ENCODE results near the gene CCDC178.
"Not testable (repeated sequence)": the region's sequence is repeated elsewhere in the genome, so short reads cannot be mapped to it uniquely, and the experiment has no call there.

The CCDC178 gene

GRCh38 chr18:32975163-32975436 lies 465.4 kb downstream of the CCDC178 start:
- no peak for DNase-seq

DNA sequence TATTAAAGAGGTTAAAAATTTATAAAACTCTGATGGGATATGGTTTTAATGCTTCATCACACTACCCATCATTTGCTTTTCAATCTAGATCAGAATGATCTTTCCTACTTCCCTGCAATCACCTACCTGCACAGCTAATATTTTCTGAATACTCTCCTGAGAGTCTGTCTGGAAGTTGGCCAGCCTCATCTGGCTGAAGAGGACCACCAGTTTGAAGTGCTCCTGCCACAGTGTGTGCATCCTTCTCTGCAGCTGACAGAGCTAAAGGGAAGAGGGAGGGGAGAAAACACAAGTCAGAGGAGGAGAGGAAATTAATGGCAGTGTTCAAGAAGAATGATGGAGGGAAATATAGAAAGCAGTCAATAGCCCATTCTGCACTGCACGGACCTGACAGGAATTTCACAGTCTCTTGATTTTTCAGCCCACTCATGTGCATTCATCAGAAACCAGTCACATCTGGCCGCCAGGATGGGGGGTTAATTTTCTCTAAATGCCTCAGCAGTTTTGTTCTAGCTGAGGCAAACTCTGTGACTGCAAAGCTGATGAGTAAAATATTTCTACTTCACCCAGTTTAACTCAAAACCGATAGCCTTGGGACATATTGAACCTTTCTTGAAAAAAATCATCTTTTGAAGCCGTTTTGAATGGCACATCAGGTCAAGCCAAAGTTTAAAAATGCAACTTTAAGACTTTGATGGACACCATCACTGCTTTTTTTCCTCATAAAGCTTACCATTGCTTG lies 465.9 kb downstream of the CCDC178 start:
- DNase-seq, result no peak

DNA sequence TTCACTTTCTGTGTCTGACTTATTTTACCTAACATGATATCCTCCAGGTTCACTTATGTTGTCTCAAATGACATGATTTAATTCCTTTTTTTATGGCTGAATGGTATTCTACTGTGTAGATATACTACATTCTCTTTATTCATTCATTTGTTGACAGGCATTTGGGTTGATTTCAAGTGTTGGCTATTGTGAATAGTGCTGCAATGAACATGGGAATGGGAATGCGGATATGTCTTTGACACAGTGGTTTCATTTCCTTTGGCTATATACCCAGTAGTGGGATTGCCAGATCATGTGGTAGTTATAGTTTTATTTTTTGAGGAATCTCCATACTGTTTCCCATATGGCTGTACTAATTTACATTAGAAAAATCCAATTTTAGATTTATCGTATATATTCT lies 472.3 kb downstream of the CCDC178 start:
- DNase-seq, result no peak

DNA sequence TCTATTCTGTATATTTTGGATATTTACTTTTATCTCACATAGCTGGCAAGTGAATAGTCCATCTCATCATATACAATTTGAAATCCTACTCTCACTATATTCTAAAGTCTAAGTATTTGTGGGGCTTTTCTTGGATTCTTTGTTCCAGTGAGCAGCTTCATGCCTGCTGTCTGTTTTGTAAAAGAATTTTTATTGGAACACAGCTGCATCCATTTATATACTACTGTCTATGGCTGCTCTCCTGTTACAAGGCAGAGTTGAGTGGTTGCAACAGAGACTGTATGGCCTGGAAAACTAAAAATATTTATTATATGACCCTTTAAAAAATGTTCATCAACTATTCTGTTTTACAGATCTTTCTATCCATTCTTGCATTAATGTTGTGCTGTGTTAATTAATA lies 474.4 kb downstream of the CCDC178 start:
- DNase-seq, result no peak

GRCh38 chr18:32961538-32961937 lies 479.0 kb downstream of the CCDC178 start:
- DNase-seq, result no peak

DNA sequence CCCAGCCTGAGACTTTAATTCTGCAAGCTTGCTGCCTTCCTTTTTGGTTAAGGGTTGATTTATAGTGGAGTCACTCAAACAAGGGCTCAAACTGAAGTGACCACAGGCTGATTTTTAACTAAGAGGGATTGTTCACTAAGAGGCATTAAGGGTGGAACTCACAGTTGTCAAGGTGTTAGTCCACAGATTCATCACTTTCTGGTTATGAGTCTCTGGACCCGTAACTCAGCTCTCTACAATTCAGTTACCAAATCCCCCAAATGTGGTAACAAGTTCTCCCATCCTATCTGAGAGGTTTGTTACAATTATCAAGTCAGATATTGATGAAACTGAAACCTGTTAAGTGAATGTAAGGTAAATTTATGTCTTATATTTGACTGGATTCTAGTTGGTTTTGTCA lies 481.8 kb downstream of the CCDC178 start:
- DNase-seq, result no peak

DNA sequence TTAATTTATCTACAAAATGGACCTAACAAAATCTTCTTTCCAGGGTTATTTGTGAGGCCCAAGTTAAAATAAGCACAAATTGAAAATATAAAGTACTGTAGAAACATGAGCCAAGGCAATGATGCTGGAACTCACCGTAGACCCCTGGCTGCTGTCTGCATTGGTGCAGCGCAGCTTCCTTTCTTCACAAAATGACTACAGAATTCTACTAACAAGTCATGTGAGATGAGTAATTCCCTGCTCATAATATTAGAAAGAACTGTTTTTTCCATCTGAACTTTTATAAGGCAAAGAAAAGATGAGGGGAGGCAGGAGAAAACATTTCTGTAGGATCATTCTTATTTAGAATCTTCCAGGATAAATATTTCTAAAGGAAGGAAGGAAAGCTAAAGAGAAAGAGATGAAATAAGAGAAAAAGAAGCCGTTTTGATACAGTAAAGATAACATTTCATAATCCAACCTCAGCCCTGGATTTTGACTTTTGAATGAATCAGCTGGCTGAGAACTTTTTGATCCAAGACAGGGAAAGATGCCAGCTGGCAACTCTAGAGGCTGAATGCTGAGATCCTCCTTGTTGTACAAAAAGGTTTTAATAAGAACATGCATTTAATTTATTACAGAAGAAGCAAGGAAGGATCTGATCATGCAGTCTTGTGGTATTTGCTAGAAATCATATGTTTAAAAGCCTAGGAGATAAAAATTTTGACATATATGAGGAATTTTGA lies 483.8 kb downstream of the CCDC178 start:
- peak; percentile 66 for DNase-seq

- DNase-seq, result not testable (repeated sequence)
Observed at GRCh38 chr18:32952318-32952717, 488.2 kb downstream of the CCDC178 start.

DNA sequence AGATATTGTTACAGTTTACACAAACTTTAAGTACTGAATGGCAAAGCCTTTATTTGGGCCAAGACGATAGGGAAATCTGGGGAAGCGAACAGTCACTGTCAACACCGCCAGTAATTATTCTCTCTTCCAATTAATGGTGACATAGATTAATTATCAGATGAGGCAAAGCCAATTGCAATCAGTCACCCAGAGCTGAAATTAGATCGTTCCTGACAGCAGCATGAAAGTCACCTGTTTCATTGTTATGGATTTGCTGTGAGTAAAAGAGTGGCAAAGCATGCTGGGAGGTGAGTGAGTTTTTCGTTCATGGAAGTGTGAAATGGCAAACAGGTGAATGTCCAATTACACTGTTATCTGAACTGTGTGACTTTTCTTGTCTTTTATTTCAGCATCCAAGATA lies 502.9 kb downstream of the CCDC178 start:
- no peak for DNase-seq

DNA sequence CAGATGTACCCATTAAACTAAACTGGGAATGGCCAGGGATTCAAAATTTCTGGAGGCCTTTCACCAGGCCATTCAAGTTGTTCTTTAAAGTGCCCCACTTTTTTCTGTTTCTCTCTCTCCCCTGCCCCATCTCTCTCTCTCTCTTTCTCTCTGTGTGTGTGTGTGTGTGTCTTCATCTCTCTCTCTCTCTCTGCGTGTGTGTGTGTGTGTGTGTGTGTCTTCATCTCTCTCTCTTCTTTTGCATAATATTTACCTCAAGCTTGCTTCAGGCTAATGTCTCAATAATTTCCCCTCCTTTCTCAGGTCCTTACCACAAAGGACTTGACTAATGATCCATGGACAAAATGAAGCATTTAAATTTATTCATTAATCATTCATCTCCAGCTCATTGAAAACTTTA lies 503.5 kb downstream of the CCDC178 start:
- DNase-seq, result no peak

DNA sequence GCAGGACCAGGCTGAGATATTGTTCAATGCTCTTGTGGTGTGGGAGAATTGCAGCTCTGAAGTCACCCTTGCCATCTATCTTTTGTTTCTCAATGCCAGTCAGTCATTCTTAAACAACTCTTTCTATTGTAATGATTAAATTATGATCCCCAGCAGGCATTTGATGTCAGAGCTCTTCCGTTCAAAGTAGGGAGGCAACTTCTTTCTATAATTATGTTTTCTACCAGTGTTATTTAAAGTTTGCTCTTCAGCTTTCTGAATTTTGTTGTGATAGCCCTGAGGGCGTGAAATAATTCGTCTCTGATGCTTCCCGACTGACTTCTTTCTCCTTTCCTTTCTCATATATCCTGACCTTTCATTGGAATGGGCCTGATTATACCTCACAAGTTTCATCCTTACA lies 506.3 kb downstream of the CCDC178 start:
- DNase-seq, result no peak

- DNase-seq, result peak; percentile 49
Observed at GRCh38 chr18:32930695-32931301, 509.7 kb downstream of the CCDC178 start.

GRCh38 chr18:32929213-32929612 lies 511.3 kb downstream of the CCDC178 start:
- no peak for DNase-seq

DNA sequence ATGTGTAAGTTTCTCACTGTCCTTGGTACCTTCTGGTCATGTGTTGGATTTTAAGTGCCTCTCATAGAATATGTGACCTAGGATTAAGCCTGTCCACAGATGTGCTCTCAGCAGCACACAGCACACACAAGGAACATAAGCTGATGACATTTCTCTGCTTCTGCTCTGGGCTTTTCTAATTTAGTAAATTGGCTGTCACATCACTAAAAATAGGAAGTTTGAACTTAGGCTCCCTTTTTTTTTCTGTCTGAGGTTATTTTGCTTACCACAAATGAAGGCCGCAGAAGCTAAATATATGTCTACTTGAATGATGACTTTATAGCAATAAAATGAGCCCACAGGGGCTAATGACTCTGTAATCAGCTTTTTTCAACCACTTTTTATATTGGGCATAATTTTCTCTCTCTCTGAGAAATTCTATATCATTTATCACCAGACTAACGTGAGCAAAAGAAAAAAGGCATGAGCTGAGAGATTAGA lies 517.5 kb downstream of the CCDC178 start:
- DNase-seq, result peak; percentile 8

DNA sequence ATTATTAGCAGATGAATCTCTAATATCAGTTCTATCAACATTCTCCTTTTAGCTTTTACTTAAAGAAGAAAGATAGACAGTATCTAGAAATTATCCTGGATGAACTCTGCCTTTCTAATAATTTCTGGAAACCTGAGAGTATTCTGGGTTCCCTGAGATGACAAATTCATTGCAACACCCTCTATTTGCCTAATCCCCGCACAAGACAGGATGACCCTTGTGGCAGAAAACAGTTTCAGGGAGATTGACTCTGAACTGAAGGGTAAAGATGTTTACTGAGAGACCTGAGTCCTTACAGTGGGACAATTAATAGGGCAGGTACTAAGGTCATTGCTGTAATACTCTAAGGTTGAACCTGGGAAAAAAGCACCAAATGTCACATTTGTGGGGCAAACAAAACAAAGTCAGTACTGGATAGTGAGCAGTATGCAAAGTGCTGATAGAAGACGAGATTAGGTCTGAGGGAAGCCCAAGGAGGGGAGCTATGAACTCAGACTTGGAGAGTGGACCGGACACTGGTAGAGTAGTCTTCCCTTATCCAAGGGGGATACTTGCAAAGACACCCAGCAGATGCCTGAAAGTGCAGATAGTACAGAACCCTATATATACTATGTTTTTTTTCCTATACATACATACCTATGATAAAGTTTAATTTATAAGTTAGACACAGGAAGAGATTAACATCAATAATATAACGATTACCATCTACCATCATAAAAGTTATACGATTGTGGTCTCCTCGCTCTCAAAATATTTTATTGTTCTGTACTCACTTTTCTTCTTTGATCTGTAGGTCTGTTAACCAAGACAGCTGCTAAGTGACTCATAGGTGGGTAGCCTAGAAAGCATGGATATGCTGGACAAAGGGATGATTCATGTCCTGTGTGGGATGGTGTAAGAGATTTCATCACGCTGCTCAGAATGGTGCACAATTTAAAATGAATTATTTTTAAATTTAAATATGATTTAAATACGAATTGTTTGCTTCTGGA lies 519.4 kb downstream of the CCDC178 start:
- DNase-seq, result peak; percentile 93

- DNase-seq, result peak; percentile 20
Observed at GRCh38 chr18:32919799-32920198, 520.7 kb downstream of the CCDC178 start.

DNA sequence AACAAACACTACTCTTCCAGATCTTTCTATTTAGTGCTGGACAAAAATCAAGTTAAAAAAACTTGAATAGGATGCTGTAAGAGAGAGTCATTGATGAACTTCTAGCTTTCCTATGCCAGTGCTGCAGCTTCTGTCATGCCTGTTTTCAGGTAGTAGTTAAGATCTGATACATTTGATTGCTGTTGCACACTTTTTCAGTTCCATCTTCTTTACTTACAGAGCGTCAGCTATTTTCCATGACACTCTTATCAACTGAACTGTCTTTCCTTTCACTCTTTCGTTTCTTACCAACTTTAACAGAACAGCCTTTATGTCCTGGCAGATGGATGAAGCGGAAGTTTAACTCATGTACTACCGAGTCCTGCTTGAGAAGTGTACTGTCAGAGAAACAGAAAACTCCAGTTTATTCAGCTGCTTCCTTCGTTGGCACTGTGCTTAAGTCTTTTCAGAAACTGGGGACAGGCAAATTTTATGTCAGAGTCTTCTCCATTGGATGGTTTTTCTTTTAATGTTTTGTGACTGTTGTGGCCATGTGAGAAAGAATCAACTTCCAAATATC lies 521.8 kb downstream of the CCDC178 start:
- DNase-seq, result no peak

DNA sequence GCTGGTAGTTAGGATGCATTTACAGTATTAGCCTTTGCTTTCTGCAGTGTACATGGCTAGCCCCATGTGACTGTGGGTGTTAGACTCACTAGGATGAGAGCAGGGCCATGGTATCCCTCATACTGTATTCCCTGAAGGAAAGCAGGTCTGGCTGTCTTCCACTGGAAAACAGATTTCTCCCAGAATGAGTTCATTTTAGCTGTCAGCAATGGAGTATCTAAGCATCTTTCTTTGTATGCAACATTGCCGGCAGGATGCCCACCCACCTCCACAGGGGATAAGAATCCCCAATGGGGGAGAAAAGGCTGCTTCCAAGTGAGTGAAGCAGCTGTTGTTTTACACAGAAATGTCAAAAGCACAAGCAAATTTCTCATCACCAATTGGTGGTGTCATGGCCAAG lies 525.0 kb downstream of the CCDC178 start:
- no peak for DNase-seq

DNA sequence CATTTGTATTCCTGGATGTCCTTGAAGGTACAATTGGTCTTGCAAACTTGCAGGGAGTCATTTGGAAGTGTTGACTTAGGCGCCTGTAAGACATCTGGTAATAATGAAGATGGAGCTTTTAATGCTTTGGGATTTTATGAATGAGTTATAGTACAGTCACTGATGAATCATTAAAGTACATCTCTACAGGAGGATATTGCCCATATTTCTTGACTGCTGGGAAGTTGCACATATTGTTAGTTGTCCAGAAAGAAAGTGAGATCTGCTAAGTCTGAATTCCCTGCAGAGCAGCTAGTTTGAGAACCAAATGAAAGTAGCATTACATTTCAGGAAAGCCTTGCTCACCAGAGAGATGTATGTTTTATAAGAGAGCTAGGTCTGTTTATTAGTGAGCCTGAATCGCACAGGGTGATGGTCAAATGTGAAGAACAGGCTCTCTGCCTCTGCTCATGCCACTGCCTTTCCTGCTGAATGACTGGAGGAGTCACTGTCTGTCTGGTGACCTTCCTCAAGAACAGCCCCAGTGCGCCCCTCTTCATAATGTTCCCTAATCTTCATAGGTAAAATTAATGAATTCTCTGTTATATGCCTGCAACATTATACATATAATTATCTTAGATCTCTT lies 528.7 kb downstream of the CCDC178 start:
- peak; percentile 81 for DNase-seq

DNA sequence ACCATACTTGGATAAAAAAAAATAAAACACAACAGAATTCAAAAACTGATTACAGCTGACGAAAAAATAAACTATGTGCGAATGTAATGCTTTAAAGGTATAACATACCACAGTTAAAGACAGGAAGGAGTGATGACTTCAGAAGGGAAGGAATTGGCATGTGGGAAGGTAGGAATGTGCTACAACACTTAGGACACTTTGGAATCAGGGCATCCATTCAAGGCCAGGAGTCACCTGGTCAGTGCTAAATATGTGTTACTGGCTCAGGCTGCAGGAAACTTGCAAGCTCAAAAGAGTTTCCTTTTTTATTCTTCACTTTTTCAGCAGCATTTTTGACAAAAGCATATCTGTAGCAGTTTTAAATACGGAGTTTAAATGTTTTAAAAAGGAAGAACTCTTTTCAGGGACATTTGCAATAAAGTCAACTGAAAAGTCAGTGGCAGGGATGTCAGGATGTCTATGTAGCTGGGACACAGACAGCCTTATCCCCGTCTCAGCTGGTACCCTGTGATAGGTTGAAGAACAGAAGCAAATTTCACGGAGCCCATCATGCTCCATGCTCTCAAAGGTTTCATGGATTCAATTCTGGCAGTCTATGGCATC lies 529.7 kb downstream of the CCDC178 start:
- DNase-seq, result no peak

GRCh38 chr18:32909798-32910561 lies 530.5 kb downstream of the CCDC178 start:
- DNase-seq, result no peak
